ENCODE measurements around the gene AK9.

GRCh38 chr6:109455437-109456110 lies 235.4 kb downstream of the AK9 start, which contains the start of gene MICAL1:
- no peak for TF ChIP-seq POLR2A (IDR thresholded peaks at IDR 0.05; ENCODE audit: borderline replicate concordance, extremely low read depth, insufficient read depth, insufficient read length)
- peak in 1 of 3 experiments; percentile 46; a peak in 2 of 6 replicates for TF ChIP-seq CTCF (IDR thresholded peaks at IDR 0.05 in 2 of 3, conservative IDR thresholded peaks at IDR 0.05 in 1 of 3; ENCODE audit: borderline replicate concordance in 1 of 3, insufficient read depth in 1 of 3, low read depth in 2 of 3, low read length in 2 of 3)
- peak; percentile 18; the same call in 1 of the 2 replicates for TF ChIP-seq MAX (IDR thresholded peaks at IDR 0.05)
- TF ChIP-seq EZH2 (IDR thresholded peaks at IDR 0.05), result no peak
- TF ChIP-seq RAD21 (IDR thresholded peaks at IDR 0.05; ENCODE audit: low read depth), result no peak
- no peak for TF ChIP-seq EZH2phosphoT487 (IDR thresholded peaks at IDR 0.05; ENCODE audit: borderline replicate concordance)
- no peak for TF ChIP-seq ATF3 (IDR thresholded peaks at IDR 0.05)
- no peak for TF ChIP-seq ZBTB33 (IDR thresholded peaks at IDR 0.05; ENCODE audit: extremely low read depth, insufficient replicate concordance, low read length)
- TF ChIP-seq ZFX (IDR thresholded peaks at IDR 0.05), result 0 out of 2 replicates have a peak, but pooled peaks have one; percentile 33
- TF ChIP-seq ZNF274 (IDR thresholded peaks at IDR 0.05; ENCODE audit: low read depth, low read length), result no peak
- peak; percentile 70 for TF ChIP-seq POLR2AphosphoS5 (IDR thresholded peaks at IDR 0.05; ENCODE audit: low read depth, low read length)
- TF ChIP-seq SRF (IDR thresholded peaks at IDR 0.05; ENCODE audit: low read depth), result no peak
